Measurements from ENCODE around the gene IGSF11. TPM values are rescaled to one million over a fixed set of nuclear protein-coding genes. Genes with fewer than 3 reads are reported as not detected.

IGSF11 gene
- total RNA-seq, 1 donor from 2014 or later: 8.2 TPM

DNA sequence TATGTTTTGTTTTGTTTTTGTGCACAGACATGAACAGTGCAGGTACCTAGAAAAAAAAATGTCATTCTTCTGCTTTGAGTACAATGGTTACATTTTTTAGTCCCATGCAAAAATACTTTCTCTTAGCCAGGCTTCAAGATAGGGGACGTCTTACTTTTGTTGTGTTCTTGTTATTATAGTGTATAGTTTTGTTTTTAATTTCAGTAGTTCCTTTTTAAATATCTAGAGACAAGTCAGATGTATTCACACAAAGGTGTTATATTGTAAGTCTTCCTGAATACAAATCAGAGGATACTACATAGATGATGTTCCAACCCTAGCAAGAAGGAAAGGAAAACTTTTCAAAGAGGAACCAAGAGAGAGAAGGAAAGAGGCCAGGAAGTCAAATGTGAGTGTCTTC, 28.8 kb upstream of the IGSF11 start:
- H3K27ac Mint-ChIP-seq (ENCODE audit: unreplicated experiment): no peak overlapping the region
- no peak overlapping the region for H3K4me3 Mint-ChIP-seq (ENCODE audit: unreplicated experiment)
- no peaks in the 10 kb centered on the region for H3K36me3 Mint-ChIP-seq (ENCODE audit: unreplicated experiment)
- H3K4me1 Mint-ChIP-seq (ENCODE audit: low read depth, unreplicated experiment): no peaks in the 10 kb centered on the region
- DNase-seq: no peak
- no peaks in the 10 kb centered on the region for H3K9me3 Mint-ChIP-seq (ENCODE audit: unreplicated experiment)
- no peak for TF ChIP-seq CTCF (IDR thresholded peaks at IDR 0.05; ENCODE audit: partially characterized antibody, unreplicated experiment)
- H3K27me3 Mint-ChIP-seq (ENCODE audit: unreplicated experiment): no peaks in the 10 kb centered on the region

DNA sequence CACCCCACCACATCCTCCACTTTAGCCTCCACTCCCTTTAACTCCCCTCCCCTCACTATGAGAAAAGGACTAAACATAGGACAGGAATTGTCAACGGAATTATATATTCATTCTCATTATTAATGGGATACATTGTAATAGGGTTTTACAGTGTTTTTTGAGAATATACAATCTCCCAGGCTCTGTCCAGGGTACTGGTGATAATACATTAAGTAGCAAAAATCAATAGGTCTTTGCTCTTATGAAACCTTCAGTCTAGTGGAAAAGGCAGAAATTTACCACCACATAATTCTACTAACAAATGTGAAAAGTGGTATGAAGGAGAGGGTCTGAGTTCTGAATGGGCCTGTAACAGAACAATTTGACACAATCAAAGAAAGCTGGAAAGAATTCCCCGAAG, 28.2 kb upstream of the IGSF11 start:
- no peak overlapping the region for H3K4me3 Mint-ChIP-seq (ENCODE audit: unreplicated experiment)
- H3K4me1 Mint-ChIP-seq (ENCODE audit: low read depth, unreplicated experiment): no peaks in the 10 kb centered on the region
- no peak for TF ChIP-seq CTCF (IDR thresholded peaks at IDR 0.05; ENCODE audit: partially characterized antibody, unreplicated experiment)
- no peaks in the 10 kb centered on the region for H3K27me3 Mint-ChIP-seq (ENCODE audit: unreplicated experiment)
- H3K36me3 Mint-ChIP-seq (ENCODE audit: unreplicated experiment): no peaks in the 10 kb centered on the region
- no peak overlapping the region for H3K27ac Mint-ChIP-seq (ENCODE audit: unreplicated experiment)
- no peaks in the 10 kb centered on the region for H3K9me3 Mint-ChIP-seq (ENCODE audit: unreplicated experiment)
- no peak for DNase-seq

DNA sequence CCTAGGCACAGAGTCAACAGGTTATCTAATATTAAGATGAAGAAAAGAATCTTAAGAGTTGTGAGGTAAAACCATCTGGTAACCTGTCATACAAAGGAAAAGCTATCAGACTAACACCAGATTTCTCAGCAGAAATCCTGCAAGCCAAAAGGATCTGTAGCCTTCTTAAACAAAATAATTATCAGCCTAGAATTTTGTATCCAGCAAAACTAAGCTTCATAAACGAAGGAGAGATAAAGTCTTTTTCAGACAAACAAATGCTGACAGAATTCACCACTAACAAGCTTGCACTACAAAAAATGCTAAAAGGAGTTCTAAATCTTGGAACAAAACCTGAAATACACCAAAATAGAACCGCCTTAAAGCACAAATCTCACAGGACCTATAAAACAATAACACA, 9.9 kb upstream of the IGSF11 start:
- peaks cover 28% of the 10 kb centered on the region for H3K36me3 Mint-ChIP-seq (ENCODE audit: unreplicated experiment)
- no peak overlapping the region for H3K4me3 Mint-ChIP-seq (ENCODE audit: unreplicated experiment)
- peaks cover 8% of the 10 kb centered on the region for H3K9me3 Mint-ChIP-seq (ENCODE audit: unreplicated experiment)
- H3K27ac Mint-ChIP-seq (ENCODE audit: unreplicated experiment): no peak overlapping the region
- DNase-seq: no peak
- H3K27me3 Mint-ChIP-seq (ENCODE audit: unreplicated experiment): peaks cover 1% of the 10 kb centered on the region
- no peak for TF ChIP-seq CTCF (IDR thresholded peaks at IDR 0.05; ENCODE audit: partially characterized antibody, unreplicated experiment)
- no peaks in the 10 kb centered on the region for H3K4me1 Mint-ChIP-seq (ENCODE audit: low read depth, unreplicated experiment)

DNA sequence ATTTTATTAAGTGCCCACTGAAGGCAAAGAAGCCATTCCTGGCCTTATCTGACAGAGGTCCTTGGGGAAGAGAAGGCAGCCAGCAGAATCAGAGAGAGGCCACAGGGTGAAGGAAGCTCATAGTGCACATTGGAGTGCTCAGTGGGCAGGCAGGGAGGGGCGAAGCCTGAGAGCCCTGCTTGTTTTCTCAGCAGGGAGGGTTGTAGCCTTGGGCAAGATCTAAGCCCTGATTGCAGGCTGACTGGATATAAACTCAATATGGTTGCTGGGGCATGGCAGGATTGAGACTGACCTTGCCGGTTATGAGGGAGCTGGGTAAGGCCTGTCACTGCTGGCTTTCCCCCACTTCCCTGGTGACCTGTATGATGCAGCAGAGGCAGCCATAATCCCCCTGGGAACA, 7.5 kb upstream of the IGSF11 start:
- H3K27ac Mint-ChIP-seq (ENCODE audit: unreplicated experiment): no peak overlapping the region
- peaks cover 8% of the 10 kb centered on the region for H3K9me3 Mint-ChIP-seq (ENCODE audit: unreplicated experiment)
- H3K4me1 Mint-ChIP-seq (ENCODE audit: low read depth, unreplicated experiment): peaks cover 1% of the 10 kb centered on the region
- H3K27me3 Mint-ChIP-seq (ENCODE audit: unreplicated experiment): peaks cover 1% of the 10 kb centered on the region
- no peak for DNase-seq
- no peak overlapping the region for H3K4me3 Mint-ChIP-seq (ENCODE audit: unreplicated experiment)
- no peak for TF ChIP-seq CTCF (IDR thresholded peaks at IDR 0.05; ENCODE audit: partially characterized antibody, unreplicated experiment)
- peaks cover 31% of the 10 kb centered on the region for H3K36me3 Mint-ChIP-seq (ENCODE audit: unreplicated experiment)

DNA sequence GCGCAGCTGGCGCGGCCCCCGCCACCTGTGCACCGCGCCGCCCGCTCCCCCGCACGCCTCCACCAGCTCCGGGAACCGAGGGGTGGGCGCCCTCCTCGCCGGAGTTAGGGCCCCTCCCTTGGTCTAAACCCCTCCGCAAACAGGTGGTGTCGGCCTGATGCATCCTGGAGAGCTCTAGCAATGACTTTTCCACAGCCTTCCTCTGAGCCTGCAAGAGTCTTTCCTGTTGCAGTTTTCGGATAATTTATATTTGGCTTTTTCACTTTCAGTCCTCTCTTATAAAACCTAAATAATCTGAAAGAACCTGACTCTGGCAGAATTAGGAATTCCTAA, 334 bp upstream of the IGSF11 start:
- H3K4me1 Mint-ChIP-seq (ENCODE audit: low read depth, unreplicated experiment): peaks cover 14% of the 10 kb centered on the region
- peaks cover 3% of the 10 kb centered on the region for H3K9me3 Mint-ChIP-seq (ENCODE audit: unreplicated experiment)
- peak overlapping the region; percentile 48 for H3K27ac Mint-ChIP-seq (ENCODE audit: unreplicated experiment)
- H3K27me3 Mint-ChIP-seq (ENCODE audit: unreplicated experiment): no peaks in the 10 kb centered on the region
- no peak for DNase-seq
- H3K4me3 Mint-ChIP-seq (ENCODE audit: unreplicated experiment): peak overlapping the region; percentile 85
- TF ChIP-seq CTCF (IDR thresholded peaks at IDR 0.05; ENCODE audit: partially characterized antibody, unreplicated experiment): no peak
- H3K36me3 Mint-ChIP-seq (ENCODE audit: unreplicated experiment): peaks cover 8% of the 10 kb centered on the region
